ENCODE measurements around the gene BCL6B.

The BCL6B gene

GRCh38 chr17:7072406-7072805, 49.6 kb downstream of the BCL6B start:
- DNase-seq (ENCODE audit: low spot score) = no peak
- TF ChIP-seq CTCF (IDR thresholded peaks at IDR 0.05; ENCODE audit: extremely low read depth, missing control alignments) = no peak

GRCh38 chr17:7074931-7075330, 52.1 kb downstream of the BCL6B start:
- DNase-seq (ENCODE audit: low spot score) = no peak
- no peak for TF ChIP-seq CTCF (IDR thresholded peaks at IDR 0.05; ENCODE audit: extremely low read depth, missing control alignments)

- no peak for DNase-seq (ENCODE audit: low spot score)
- no peak for TF ChIP-seq CTCF (IDR thresholded peaks at IDR 0.05; ENCODE audit: extremely low read depth, missing control alignments)
These were observed 55.2 kb downstream of the BCL6B start for GRCh38 chr17:7077911-7078546.

- no peak for DNase-seq (ENCODE audit: low spot score)
- no peak for TF ChIP-seq CTCF (IDR thresholded peaks at IDR 0.05; ENCODE audit: extremely low read depth, missing control alignments)
These were observed 55.9 kb downstream of the BCL6B start for GRCh38 chr17:7078711-7079110.
